HG02571 (cell line): ENCODE results near the gene SHISAL2B.
"Not testable (repeated sequence)": the region's sequence is repeated elsewhere in the genome, so short reads cannot be mapped to it uniquely, and the experiment has no call there.

Source experiments
- ATAC-seq: cut with Tn5 transposase; IDR thresholded peaks from one replicate; pipeline ENCODE4 v1.9.1; 2021; ENCODE audit warnings: mild to moderate bottlenecking, moderate library complexity; ENCODE audit not compliant: unreplicated experiment

The SHISAL2B gene

DNA sequence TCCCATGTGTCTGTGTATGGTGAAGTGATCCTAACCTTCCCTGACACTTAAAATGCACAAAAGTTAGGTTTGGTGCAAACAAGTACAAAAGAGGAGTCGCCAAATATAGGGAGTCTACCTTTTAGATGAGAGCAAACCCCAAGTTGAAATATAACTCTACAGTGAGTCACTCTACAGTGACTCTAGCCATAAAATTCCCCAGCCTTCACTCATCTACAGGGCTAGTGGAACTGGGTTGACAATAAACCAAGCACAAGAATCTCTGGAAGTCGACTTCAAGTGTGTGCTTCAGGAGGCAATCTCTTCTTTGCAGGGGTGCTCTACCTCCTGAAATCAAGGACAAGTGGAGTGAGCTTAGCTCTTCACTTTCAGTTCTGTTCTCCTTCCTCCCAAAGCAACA is 3.3 kb downstream of the SHISAL2B start:
- ATAC-seq, result no peak

DNA sequence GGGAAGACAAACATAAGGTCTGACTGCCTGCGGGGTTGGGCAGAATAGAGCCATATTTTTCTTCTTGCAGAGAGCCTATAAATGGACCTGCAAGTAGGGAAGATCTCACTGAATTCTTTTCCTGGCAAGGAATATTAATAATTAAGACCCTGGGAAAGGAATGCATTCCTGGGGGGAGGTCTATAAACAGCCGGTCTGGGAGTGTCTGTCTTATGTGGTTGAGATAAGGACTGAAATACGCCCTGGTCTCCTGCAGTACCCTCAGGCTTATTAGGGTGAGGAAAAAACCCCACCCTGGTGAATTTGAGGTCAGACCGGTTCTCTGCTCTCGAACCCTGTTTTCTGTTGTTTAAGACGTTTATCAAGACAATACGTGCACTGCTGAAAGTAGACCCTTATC is 6.1 kb downstream of the SHISAL2B start:
- ATAC-seq, result not testable (repeated sequence)

DNA sequence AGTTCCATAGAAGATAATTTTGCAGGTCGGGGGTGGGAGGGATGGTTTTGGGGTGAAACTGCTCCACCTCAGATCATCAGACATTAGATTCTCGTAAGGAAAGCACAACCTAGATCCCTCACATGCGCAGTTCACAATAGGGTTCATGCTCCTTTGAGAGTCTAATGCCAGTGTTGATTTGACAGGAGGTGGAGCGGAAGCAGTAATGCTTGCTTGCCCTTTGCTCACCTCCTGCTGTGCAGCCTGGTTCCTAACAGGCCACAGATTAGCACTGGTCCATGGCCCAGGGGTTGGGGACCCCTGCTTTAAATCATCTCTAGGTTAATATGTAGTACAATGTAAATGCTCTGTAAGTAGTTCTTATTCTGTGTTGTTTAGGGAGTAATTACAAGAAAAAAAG is 10.5 kb downstream of the SHISAL2B start:
- no peak for ATAC-seq

DNA sequence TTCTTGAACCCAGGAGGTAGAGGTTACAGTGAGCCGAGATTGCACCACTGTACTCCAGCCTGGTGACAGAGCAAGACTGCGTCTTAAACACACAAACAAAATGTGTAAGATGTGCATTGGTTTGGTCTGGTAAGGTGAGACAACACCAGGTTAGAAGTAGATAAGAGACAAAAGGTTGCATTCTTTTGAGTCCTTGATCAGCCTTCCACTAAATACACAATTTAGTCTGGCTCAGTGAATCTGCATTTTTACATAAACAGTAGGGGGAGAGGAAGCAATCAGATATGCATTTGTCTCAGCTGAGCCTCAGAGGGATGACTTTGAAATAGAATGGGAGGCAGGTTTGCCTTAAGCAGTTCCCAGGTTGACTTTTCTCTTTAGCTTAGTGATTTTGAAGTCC is 15.8 kb downstream of the SHISAL2B start:
- not testable (repeated sequence) for ATAC-seq

DNA sequence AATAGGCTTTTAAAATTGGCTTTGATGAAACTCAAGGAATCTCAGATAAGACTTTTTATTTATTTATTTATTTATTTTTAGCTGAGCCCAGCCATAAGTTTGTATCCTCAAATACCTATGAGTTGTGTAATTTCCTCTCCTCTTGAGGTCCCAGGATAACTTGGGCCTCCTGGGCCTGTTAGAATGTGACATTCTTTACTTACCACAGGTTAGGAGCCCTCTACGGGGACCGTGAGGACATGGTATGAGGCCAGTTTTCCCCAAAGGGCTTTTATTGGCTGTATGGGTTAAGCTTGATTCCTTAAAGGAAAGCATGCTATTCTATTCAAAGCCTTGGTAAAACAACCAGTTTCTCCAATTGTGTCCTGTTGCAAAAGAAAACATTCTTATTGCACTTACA is 16.9 kb downstream of the SHISAL2B start:
- ATAC-seq, result no peak

DNA sequence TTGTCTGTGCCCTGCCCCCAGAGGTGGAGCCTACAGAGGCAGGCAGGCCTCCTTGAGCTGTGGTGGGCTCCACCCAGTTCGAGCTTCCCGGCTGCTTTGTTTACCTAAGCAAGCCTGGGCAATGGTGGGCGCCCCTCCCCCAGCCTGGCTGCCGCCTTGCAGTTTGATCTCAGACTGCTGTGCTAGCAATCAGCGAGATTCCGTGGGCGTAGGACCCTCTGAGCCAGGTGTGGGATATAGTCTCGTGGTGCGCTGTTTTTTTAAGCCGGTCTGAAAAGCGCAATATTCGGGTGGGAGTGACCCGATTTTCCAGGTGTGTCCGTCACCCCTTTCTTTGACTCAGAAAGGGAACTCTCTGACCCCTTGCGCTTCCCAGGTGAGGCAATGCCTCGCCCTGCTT is 24.2 kb downstream of the SHISAL2B start:
- ATAC-seq, result not testable (repeated sequence)

DNA sequence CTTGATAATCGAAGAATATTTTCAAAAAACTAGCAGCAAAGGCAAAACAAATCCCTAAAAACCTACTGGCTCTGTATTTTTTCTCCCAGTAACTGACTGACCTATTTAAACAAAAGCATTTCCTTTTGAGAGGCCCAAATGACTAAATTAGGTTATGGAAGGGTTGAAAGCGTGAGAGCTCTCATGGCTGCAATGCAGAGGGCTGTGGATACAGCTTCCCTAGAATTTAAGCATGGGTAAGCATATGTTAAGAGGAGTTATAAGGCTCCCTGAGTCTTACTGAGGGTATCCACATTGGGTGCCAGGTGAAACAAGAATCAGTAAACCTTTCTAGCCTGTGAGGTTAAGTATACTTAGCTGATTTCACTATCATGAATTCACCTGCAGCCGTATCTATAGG is 32.3 kb downstream of the SHISAL2B start:
- no peak for ATAC-seq

DNA sequence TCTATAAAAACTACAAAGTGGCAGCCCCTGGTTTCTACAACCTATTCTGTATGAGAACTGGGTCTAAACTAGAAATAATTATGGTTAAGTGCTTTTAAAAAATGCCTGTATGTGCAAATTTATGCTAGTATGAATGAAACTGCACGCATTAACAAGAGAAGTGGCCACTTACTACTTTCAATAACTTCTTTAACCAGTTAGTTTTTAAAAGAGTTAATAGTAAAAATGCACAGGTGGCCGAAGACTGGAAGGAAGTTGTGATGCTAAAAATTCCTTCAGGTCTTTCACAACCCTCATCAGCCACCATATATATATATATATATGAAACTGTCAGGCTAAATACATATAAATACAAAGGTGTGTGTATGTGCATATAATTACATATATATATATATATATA is 36.8 kb downstream of the SHISAL2B start:
- no peak for ATAC-seq

DNA sequence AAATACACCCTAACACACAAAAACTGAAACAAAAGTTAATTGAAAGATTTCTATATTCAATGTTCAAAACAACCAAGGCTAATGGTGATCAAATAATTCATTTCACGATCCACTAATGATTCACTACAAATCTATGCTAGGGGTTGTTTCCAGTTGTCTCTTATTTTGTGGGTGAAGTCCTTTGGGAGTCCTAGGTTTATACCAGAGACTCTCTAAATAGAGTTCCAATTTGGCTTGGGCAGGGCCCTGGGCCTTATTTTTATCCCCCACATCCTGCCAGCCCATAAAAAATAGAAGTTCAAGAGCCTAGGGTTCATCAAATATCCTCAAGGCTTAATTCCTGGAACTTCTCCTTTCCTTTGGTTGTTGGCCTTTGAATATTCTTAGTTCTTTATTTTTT is 52.1 kb downstream of the SHISAL2B start:
- no peak for ATAC-seq

DNA sequence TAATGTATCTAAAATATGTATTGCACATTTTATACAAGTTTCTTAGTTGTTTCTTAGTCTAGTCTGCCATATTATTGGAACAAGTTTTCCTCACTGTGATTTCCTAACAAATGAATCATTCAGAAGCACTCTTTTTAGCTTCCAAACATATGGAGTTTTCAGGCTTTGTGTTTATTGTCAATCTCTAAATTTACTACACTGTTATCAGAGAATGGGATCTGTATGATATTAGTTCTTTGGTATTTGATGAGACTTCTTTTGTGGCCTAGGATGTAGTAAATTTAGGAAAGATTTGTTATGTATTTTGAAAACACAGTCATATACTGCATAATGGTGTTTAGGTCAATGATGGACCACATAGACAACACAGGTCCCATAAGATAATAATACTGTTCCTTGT is 52.5 kb downstream of the SHISAL2B start:
- ATAC-seq, result no peak

DNA sequence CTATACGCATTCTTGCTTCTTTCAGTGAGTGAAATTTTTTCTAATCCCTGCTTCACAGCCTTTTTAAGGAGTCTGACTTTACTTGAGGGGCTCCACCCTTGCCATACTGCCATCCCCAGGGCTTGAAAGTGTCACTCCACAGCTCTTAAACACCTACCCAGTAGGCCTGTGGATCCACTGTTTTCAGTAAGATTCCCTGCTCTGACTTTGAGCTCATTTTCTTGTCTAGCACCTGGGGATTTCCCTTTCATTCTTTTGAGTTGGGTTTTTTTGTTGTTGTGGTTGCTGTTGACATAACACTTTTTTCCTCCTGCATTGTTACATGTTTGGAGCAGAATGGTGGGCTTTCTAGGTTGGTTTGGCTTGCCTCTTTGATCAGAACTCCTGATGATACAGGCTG is 54.6 kb downstream of the SHISAL2B start:
- ATAC-seq, result no peak

DNA sequence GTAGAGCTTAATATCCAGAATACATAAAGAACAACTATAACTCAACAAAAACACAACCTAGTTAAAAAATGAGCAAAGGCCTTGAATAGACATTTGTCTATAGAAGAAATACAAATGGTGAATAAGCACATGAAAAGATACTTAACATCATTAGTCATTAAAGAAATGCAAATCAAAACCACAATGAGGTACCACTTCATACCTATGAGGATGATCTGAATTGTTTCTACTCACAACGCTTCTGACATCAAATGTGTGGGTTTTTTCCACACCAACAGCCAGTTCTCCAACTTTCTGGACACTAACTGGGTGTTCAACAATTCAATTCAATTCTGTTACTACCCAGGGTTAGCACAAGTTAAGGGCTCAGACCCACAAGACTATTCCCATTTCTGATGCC is 56.1 kb downstream of the SHISAL2B start:
- ATAC-seq, result no peak

DNA sequence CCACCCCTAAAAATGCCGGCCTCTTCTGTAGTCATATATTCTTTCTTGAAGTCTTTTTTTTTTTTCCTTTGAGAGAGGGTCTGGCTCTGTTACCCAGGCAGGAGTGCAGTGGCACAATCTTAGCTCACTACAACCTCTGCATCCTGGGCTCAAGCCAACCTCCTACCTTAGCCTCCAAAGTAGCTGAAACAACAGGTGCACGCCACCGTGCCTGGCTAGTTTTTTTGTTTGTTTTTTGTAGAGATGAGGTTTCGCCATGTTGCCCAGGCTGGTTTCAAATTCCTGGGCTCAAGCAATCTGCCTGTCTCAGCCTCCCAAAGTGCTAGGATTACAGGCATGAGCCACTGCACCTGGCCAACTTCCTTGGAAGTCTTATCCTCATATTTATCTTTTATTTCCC is 59.1 kb downstream of the SHISAL2B start:
- ATAC-seq, result no peak

DNA sequence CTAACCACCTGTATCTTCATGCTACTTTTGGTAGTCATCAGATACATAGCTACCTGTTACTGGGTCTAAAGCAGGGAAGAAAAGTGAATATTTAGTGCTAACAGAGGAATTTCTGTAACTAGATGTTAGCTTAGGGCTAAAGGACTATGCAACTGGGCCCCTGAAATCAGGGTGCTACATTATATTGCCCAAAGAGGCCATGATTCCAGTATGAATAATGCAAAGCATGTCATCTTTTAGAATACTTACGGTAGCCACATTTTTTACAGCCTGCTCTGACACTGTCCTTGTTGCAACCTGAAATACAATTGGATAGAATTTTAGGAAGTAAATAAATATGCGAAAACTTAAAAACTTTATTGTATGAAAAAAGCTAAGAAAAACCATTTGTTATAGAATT is 63.8 kb downstream of the SHISAL2B start:
- ATAC-seq, result no peak

DNA sequence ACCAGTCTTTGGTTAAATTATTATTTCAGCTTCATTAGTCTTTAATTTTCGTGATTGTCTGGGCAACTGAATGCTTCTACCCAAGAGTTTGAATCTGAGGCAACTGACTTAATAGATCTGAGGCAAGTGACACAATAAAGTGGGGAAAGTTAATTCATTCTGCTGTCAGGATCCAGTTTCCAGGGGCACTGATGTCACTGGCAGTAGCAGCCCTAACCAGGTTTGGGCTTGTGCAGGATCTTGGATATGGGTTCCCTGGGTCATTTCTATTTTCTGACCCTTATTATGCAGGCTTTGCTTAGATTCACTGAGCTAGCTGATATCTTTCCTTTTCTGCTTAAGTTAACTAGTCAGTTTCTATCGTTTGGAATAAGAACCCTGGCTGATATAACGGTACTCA is 68.6 kb downstream of the SHISAL2B start:
- no peak for ATAC-seq

DNA sequence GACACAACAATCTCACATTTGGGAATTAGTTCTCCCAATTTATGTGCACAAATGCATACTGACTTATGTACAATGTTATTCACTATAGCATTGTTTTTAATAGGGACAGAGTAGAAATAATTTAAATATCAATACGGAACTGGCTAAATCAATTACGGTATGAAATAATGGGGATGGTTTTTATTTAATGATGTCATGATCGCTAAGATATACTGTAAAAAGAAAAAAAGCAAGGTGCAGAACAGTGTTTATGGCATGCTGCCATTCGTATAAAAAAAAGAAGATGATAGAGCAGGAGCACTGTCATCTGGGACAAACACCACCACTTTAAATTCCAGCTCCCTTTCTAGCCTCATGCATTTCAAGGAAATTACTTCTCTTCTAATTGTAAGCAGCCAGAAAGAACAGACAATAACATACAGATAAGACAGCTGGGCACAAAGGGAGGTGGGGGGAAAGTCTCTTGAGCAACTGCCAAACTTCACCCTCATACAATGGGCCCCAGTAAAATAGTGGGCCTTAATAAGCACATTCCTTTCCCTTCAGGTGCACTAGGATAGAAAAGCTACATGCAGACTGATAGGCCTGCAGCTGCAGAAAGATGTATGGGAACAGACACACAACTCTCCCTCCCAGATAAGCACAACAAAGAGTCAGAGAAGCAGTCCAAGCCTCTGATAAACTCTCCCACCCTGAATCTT is 69.8 kb downstream of the SHISAL2B start:
- ATAC-seq, result no peak

DNA sequence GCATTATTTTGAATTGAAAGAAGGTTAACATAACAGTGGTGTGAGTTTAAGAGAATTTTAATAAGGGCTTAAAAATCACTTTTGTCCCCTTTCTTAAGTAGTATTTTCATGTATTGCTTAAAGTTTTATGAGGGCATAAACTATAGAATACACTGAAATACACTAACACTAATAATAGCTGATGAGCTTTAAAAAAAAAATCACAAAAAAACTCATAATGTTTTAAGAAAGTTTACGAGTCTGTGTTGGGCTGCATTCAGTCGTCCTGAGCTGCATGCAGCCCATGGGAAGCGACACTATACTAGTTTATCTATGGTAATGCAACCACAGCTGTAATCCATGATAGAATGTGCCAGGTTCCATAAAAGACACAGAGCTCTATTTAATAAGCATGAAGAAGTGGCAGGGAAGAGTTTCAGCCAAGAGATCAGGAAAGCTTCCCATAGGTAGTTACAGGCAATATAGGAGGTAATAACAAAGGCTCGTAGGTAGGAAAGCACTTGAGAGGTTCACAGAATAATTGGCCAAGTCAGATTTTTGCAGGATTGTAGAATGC is 73.7 kb downstream of the SHISAL2B start:
- ATAC-seq, result no peak

DNA sequence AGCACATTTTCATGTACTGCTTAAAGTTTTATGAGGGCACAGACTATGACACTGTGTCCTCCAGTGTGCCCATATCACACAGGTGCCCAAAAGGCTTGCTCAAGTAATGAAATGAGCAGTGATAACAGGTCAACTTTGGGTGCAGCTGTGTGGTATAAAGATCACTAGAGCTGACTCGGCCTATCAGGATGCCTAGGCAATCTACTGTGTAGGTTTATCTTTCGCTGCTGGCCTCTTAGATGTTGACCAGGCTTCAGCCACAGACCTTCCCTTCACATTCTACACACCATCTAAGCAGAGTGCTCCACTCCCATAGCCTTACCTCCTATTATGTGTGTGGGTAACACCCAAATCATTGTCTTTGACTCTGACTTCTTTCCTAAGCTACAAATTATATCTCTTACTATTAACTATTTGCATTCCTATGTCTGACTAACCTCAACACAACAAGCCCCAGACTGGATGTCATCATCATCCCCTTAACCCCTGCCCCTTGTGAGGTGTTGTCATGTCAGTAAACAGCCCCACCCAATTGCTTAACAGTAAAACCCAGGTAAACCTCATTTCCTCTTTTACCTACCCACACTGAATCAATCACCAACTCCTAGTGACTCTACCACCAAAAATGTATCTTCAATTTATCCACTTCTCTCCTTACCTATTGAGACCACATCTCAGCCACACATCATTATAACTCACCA is 75.7 kb downstream of the SHISAL2B start:
- no peak for ATAC-seq

DNA sequence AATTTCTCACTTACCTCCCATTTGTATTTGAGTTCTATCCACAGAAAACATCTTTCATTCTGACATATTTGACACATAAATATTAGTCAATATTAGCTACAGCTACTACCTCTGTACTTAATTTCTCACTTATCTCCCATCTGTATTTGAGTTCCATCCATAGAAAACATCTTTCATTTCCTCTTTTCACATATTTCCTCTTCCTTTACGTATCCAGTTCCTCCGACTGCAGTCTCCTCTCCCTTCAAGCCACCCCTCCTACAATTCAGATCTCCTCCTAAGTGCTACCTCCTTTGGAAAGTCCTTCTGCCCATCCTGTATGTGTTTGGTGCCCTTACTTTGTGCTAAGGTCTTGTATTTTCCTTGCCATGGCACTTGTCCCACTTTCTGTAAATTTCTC is 76.6 kb downstream of the SHISAL2B start:
- no peak for ATAC-seq
